Suppressor macrophage treated with lipopolysaccharide for 4 hours (primary cell): ENCODE measurements around the gene PDE4B.

ENCODE experiments used
- DNase-seq: peaks from one replicate; pipeline ENCODE4 v3.0.0-alpha.2; 2020

The PDE4B gene

GRCh38 chr1:65890201-65890843, 97.6 kb downstream of the PDE4B start:
- DNase-seq = no peak

GRCh38 chr1:65894738-65895605, 102.3 kb downstream of the PDE4B start:
- DNase-seq = no peak

GRCh38 chr1:65896721-65897120, 104.0 kb downstream of the PDE4B start:
- no peak for DNase-seq

GRCh38 chr1:65897485-65897884, 104.8 kb downstream of the PDE4B start:
- no peak for DNase-seq

- DNase-seq = no peak
Measured at GRCh38 chr1:65904681-65905083, 112.0 kb downstream of the PDE4B start.

- no peak for DNase-seq
Measured at GRCh38 chr1:65910432-65910831, 117.7 kb downstream of the PDE4B start.

GRCh38 chr1:65911679-65912078, 119.0 kb downstream of the PDE4B start:
- no peak for DNase-seq

DNA sequence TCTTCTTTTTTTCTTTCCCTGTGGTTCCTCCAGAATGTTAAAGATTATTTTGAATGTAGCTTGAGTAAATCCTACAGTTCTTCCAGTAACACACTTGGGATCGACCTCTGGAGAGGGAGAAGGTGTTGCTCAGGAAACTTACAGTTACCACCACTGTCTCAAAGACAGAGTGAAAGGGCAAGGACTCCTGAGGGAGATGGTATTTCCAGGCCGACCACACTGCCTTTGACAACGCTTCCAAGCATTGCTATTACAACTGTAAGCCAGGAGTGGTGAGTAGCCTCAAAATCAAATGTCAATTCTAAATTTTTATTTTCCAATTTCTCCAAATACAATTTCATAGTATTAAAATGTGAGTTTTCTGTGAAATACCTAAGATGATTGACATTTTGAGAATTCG, 125.9 kb downstream of the PDE4B start:
- DNase-seq = no peak

GRCh38 chr1:65921446-65921845, 128.8 kb downstream of the PDE4B start:
- no peak for DNase-seq

DNA sequence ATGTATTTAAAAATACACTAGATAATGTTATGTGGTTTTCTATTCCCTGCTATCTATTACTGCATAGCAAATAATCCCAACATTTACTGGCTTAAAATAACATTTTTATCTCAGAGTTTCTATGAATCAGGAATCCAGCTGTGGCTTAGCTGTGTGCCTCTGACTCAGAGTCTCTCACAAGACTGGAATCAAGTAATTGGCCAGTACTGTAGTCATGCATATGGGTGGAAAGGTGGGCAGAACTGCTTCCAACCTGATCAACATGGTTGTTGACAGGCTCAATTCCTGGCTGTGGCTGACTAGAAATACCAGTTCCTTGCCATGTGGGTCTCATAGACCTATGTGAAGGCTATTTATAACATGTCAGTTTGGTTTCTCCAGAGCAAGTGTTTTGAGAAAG, 131.8 kb downstream of the PDE4B start:
- DNase-seq = no peak

- DNase-seq = peak; percentile 33
Measured at GRCh38 chr1:65938506-65938905, 145.8 kb downstream of the PDE4B start.

DNA sequence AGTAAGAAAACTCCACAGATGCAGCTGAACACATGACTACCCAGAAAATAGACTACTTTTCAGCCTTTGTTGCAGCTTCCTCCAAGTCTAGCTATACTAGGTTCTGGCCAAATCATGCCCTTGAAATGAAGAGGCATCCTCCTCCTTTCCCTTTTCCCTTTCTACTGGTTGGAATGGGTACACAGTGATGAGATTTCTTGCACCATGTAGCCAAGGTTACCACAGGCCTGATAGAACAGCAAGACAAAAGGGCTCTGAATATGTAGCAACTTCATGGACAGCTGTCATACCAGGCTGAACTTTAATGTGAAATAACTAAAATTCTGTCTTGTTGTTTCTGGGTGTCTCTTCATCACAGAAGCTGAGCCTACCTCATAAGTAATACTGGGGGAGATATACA, 146.5 kb downstream of the PDE4B start:
- DNase-seq = peak; percentile 21

- peak; percentile 79 for DNase-seq
Measured at GRCh38 chr1:65939636-65940035, 146.9 kb downstream of the PDE4B start.

DNA sequence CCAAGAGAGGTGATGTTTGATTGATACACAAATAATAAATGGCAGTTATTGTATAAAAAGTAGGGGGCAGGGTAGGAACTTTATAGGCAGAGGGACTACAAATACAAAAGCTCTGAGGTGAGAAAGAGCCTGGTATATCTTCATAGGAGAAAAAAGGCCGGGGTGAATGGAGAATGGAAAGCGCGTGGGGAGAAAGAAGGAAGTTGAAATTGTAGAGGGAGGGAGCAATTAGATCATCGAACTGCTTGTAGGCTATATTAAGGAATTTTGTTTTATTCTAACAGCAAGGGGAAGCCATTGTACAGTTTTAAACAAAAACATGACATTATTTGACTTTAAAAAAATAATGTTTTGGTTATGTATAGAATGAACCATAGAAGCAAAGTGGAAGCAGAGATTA, 147.4 kb downstream of the PDE4B start:
- DNase-seq = peak; percentile 55

DNA sequence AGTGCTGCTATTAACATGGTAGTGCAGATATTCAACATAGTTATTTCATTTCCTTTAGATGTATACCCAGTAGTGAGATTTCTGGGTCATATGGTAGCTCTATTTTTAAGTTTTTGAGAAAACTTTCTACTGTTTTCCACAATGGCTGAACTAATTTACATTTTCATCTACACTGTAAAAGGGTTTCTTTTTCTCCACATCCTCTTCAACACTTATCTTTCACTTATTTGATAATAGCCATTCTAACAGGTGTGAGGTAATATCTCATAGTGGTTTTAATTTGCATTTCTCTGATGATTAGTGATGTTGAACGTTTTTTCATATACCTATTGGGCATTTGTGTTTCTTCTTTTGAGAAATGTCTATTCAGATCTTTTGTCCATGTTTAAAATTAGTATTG, 149.8 kb downstream of the PDE4B start:
- no peak for DNase-seq

DNA sequence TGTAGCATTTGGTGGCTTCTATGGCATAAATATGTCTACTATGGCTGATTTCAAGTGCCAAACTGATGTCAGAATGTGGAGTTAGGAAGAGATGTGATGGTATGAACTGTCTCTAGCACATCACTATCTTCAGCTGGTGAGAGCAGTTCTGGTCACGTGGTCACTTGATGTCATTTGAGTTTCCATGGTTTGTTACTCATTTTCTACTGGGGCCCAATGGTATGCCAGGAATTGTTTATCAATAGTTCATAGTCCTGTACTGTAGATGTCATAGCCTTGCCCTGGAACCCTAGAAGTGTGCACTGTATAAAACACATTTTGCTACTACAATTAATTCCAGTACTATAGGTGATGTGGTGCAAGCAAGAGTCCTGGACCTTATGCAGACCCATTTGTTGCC, 153.7 kb downstream of the PDE4B start:
- DNase-seq = no peak

- DNase-seq = no peak
Measured at GRCh38 chr1:65946960-65947359, 154.3 kb downstream of the PDE4B start.

DNA sequence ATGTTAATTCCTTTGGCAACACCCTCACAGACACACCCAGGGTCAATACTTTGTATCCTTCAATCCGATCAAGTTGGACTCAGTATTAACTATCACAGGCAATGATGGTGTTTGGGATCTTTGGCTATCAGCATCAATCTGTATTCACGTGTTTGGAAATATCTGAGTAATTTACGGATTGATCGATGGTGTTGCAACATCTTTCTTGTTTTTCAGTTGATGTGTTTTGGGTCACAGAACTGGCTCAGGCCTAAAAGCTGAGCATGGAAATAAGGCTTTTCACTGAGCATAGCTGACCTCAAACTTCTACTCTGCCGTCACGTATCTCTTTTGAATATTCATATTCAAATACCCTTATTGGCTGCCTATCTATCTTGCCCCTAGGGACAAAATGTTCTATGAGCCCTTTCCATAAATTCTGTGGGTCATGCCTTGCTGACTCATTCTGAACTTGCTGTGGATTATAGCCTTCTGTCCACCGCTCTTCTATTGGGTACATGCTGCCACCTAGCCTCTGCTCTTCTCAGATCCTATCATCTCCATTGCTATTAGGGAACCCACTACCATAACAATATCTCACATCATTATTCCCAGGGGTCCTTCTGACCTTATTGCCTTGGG, 156.0 kb downstream of the PDE4B start:
- peak; percentile 10 for DNase-seq

GRCh38 chr1:65949230-65949626, 156.5 kb downstream of the PDE4B start:
- no peak for DNase-seq

DNA sequence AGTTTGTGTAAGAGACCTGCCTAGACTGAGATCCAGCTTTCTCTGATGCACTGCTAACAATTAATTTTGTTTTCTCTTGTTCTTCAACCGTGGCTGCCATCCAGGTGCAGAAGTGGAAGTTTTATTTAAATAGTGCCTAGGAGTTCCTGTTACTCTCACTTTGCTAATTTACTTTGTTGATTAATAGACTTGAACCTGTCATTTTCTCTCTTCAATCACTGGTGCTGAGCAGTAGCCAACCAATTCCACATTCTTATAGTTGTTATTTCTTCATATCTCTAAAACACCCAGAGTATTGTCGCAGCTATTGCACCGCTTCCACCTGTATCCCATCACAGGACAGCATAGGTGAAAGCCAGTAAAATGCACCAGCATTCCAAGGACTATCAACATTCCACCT, 157.2 kb downstream of the PDE4B start:
- no peak for DNase-seq

- DNase-seq = no peak
Measured at GRCh38 chr1:65952696-65953095, 160.0 kb downstream of the PDE4B start.

GRCh38 chr1:65953170-65953569, 160.5 kb downstream of the PDE4B start:
- DNase-seq = no peak

GRCh38 chr1:65955071-65955470, 162.4 kb downstream of the PDE4B start:
- DNase-seq = no peak

- DNase-seq = no peak
Measured at GRCh38 chr1:65955503-65955902, 162.8 kb downstream of the PDE4B start.
